Vagina (tissue), 2 donors: ENCODE data around the gene CABP1. TPM values are rescaled to one million over a fixed set of nuclear protein-coding genes. Genes with fewer than 3 reads are reported as not detected.

Source experiments
- DNase-seq, 2 donors: peaks; one replicate each; pipeline ENCODE4 v3.0.0-alpha.2; 2017; ENCODE audit errors: extremely low spot score in 2 of 2
- H3K27ac ChIP-seq: fragments of 200-600 bp; sonication (generic); one replicate; pipeline ENCODE4 v1.5.1; 2019
- H3K27me3 ChIP-seq: fragments of 200-600 bp; sonication (generic); one replicate; pipeline ENCODE4 v1.5.1; 2019
- H3K36me3 ChIP-seq, 2 donors: fragments of 200-600 bp; sonication (generic); one replicate each; pipeline ENCODE4 v1.5.1; 2017 to 2019
- H3K4me1 ChIP-seq: fragments of 200-600 bp; sonication (generic); one replicate; pipeline ENCODE4 v1.5.1; 2019
- H3K4me3 ChIP-seq, 2 donors: fragments of 200-600 bp; sonication (generic); 1 replicate in 1 of 2; 2 replicates in 1 of 2; pipeline ENCODE4 v1.5.1; 2016 to 2019
- H3K9me3 ChIP-seq: fragments of 200-600 bp; sonication (generic); one replicate; pipeline ENCODE4 v1.5.1; 2019
- POLR2A ChIP-seq, 2 donors: fragments of 450-650 bp; IDR thresholded peaks; one replicate each; pipeline ENCODE4 v1.6.1; 2017; ENCODE audit warnings: antibody characterized with exemption in 2 of 2, mild to moderate bottlenecking in 2 of 2, moderate library complexity in 2 of 2
- POLR2AphosphoS5 ChIP-seq, 2 donors: sonication (generic); formaldehyde crosslinking; IDR thresholded peaks; one replicate each; pipeline ENCODE4 v1.9.0; 2017; ENCODE audit warnings: antibody characterized with exemption in 2 of 2, mild to moderate bottlenecking in 2 of 2, low read depth in 1 of 2; ENCODE audit not compliant: insufficient read depth in 1 of 2
- intact Hi-C: fragments of 100-400 bp; cut with DNase I; formaldehyde crosslinking; loops from one replicate; pipeline ENCODE4 v1.15.1; 2023
- total RNA-seq: library from RNA; depleted of rRNA; stranded (reverse); fragments of >200 nt; gene quantifications from one replicate; pipeline ENCODE4 v1.2.3, GENCODE V29; 2016
- TF ChIP-seq, protein P1 (sequence below), 3 experiments: fragments of 450-650 bp in 2 of 3; fragments of 200-600 bp in 1 of 3; sonication (generic) in 1 of 3; IDR thresholded peaks; one replicate each; pipeline ENCODE4 v1.5.1; 2017 to 2019; ENCODE audit warnings: antibody characterized with exemption in 3 of 3, mild to moderate bottlenecking in 2 of 3, moderate library complexity in 2 of 3

CABP1 gene
- total RNA-seq, 1 donor from 2014 or later, result 0.49 TPM

DNA sequence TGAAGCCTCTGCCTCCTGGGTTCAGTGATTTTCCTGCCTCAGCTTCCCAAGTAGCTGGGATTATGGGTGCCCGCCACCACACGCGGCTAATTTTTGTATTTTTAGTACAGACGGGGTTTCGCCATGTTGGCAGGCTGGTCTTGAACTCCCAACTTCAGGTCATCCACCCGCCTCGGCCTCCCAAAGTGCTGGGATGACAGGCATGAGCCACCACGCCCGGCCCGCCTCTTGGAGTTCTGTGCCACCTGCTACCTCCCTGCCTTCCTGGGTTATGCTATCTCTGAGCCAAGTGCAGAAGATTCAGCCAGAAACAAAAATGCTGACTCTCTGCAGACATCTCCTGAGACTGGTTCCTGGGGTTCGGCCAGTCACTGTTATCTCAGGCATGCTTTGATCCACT, 13.2 kb downstream of the CABP1 start:
- intact Hi-C loops, result no loop called here
- Histone ChIP-seq H3K4me3 (no peak overlapping the region), H3K36me3 (no peaks in the 10 kb centered on the region), H3K27me3 (no peaks in the 10 kb centered on the region), H3K4me1 (peaks cover 18% of the 10 kb centered on the region), H3K9me3 (no peaks in the 10 kb centered on the region), H3K27ac (peak overlapping the region; percentile 53)
- DNase-seq, result no peak
- TF ChIP-seq POLR2A (IDR thresholded peaks at IDR 0.05) (no peak), POLR2AphosphoS5 (IDR thresholded peaks at IDR 0.05; ENCODE audit: insufficient read depth in 1 of 2, low read depth in 1 of 2) (no peak)
- TF ChIP-seq, protein P1, sequence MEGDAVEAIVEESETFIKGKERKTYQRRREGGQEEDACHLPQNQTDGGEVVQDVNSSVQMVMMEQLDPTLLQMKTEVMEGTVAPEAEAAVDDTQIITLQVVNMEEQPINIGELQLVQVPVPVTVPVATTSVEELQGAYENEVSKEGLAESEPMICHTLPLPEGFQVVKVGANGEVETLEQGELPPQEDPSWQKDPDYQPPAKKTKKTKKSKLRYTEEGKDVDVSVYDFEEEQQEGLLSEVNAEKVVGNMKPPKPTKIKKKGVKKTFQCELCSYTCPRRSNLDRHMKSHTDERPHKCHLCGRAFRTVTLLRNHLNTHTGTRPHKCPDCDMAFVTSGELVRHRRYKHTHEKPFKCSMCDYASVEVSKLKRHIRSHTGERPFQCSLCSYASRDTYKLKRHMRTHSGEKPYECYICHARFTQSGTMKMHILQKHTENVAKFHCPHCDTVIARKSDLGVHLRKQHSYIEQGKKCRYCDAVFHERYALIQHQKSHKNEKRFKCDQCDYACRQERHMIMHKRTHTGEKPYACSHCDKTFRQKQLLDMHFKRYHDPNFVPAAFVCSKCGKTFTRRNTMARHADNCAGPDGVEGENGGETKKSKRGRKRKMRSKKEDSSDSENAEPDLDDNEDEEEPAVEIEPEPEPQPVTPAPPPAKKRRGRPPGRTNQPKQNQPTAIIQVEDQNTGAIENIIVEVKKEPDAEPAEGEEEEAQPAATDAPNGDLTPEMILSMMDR (IDR thresholded peaks at IDR 0.05), result no peak

DNA sequence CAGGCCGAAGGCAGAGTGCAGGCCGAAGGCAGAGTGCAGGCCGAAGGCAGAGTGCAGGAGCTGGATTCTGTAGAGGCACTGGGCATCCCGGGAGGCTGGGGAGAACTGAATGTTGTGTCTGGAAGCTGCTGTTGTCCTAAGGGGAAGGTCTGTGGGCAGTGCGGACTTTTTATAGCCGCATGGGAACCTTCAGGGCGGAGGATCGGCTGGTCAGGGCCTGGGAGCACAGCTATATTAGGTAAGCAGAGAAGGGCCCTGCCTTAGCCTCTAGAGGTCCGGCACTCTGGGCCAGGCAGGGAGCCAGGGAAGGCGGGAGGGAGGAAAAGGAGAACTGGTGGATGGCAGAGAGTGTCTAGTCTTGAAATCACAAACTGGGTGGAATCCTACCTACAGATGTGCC, 14.2 kb downstream of the CABP1 start:
- Histone ChIP-seq H3K27me3 (no peaks in the 10 kb centered on the region), H3K4me1 (peaks cover 14% of the 10 kb centered on the region), H3K9me3 (no peaks in the 10 kb centered on the region), H3K36me3 (no peaks in the 10 kb centered on the region), H3K27ac (peak overlapping the region; percentile 53), H3K4me3 (no peak overlapping the region)
- DNase-seq, result no peak
- intact Hi-C loops, result no loop called here
- TF ChIP-seq POLR2AphosphoS5 (IDR thresholded peaks at IDR 0.05; ENCODE audit: insufficient read depth in 1 of 2, low read depth in 1 of 2) (peak in 1 of 2 donors; percentile 65), POLR2A (IDR thresholded peaks at IDR 0.05) (no peak)
- TF ChIP-seq, protein P1 (IDR thresholded peaks at IDR 0.05), result no peak

DNA sequence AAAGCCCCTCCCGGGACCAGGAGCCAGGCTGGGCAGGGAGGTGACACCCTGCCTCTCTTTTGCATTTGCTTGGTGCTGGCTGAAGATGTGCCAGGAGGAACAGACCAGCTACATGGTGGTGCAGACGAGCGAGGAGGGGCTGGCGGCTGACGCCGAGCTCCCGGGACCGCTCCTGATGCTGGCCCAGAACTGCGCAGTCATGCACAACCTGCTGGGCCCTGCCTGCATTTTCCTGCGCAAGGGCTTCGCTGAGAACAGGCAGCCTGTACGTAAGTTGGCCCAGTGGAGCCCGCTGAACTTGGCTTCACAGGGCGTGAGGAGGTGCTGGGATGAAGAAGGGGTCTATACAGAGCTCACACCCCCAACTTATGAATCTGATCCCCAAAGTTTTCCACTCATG, 15.6 kb downstream of the CABP1 start:
- Histone ChIP-seq H3K36me3 (no peaks in the 10 kb centered on the region), H3K4me1 (peaks cover 6% of the 10 kb centered on the region), H3K27me3 (no peaks in the 10 kb centered on the region), H3K4me3 (no peak overlapping the region), H3K9me3 (no peaks in the 10 kb centered on the region), H3K27ac (no peak overlapping the region)
- DNase-seq, result no peak
- intact Hi-C loops, result no loop called here
- TF ChIP-seq, protein P1 (IDR thresholded peaks at IDR 0.05), result no peak
- TF ChIP-seq POLR2AphosphoS5 (IDR thresholded peaks at IDR 0.05; ENCODE audit: insufficient read depth in 1 of 2, low read depth in 1 of 2) (no peak), POLR2A (IDR thresholded peaks at IDR 0.05) (no peak)

DNA sequence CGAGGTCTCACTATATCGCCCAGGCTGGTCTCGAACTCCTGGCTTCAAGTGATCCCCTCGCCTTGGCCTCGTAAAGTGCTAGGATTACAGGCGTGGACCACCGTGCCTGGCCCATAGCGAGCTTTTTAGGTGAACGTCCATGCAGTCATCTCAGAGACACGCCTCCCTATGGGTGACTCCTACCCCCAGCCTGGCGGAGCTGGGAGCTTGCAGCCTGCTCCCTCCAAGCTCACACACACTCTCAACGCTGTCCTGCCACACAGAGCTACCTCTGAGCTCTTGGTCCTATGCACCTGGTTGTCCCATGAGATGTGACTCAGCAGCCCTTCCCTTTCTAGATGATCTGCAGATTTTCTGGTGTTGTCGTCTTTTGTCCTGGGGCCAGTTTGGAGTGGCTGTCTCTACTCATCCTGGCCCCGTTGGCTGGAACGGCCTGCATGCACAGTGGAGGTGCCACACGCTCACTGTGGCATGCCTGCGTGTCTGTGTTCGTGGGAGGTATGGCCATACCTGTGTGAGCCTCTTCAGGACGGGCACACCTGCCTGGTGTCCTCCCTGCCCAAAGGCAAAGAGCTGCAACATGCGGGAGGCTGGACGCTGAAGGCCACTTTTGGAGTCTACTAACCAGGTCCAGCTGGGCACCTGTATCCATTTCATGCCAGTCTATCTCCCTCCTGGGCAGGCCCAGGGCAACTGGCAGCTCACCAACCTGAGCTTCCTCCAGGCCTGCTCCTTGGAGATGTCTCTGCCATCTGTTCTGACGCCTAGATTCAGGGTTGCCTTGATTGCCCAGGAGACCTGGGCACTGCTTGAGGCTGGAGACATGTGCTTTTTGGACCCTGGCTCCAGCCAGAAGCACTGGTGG, 18.1 kb downstream of the CABP1 start:
- DNase-seq, result no peak
- no peak for TF ChIP-seq POLR2A (IDR thresholded peaks at IDR 0.05)
- TF ChIP-seq POLR2AphosphoS5 (IDR thresholded peaks at IDR 0.05; ENCODE audit: insufficient read depth in 1 of 2, low read depth in 1 of 2), result no peak
- TF ChIP-seq, protein P1 (IDR thresholded peaks at IDR 0.05), result no peak
- intact Hi-C loops, result no loop called here
- no peak overlapping the region for H3K4me3 ChIP-seq
- no peaks in the 10 kb centered on the region for H3K9me3 ChIP-seq
- peaks cover 6% of the 10 kb centered on the region for H3K4me1 ChIP-seq
- no peaks in the 10 kb centered on the region for H3K27me3 ChIP-seq
- no peak overlapping the region for H3K27ac ChIP-seq
- no peaks in the 10 kb centered on the region for H3K36me3 ChIP-seq

DNA sequence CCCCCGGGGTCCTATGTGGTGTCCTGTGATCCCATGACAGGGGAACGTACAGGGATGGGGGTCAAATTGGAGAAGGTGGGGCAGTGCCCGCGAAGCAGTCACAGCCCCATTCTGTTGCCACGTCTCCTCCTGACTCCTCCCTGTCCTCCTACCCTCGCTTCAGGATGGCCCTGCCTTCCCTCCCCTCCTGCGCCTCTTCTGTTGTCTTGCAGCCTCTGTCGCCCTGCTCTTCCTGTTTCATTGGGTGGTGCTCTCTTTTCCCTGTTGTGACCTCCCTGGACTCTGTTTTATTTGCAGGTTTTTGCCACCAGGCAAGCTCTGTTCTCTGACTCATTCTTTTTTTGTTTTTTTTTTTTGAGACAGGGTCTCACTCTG, 18.7 kb downstream of the CABP1 start:
- intact Hi-C loops, result no loop called here
- Histone ChIP-seq H3K4me1 (peaks cover 1% of the 10 kb centered on the region), H3K36me3 (no peaks in the 10 kb centered on the region), H3K9me3 (no peaks in the 10 kb centered on the region), H3K27me3 (no peaks in the 10 kb centered on the region), H3K4me3 (no peak overlapping the region), H3K27ac (no peak overlapping the region)
- DNase-seq, result no peak
- TF ChIP-seq POLR2AphosphoS5 (IDR thresholded peaks at IDR 0.05; ENCODE audit: insufficient read depth in 1 of 2, low read depth in 1 of 2) (no peak), POLR2A (IDR thresholded peaks at IDR 0.05) (no peak)
- TF ChIP-seq, protein P1 (IDR thresholded peaks at IDR 0.05), result no peak
